MM.1S (cell line): ENCODE results near the gene DEPP1.
A peak's percentile ranks its signal among the peaks of the same experiment; 100 is the strongest.
"Not testable (repeated sequence)": the region's sequence is repeated elsewhere in the genome, so short reads cannot be mapped to it uniquely, and the experiment has no call there.

Source experiments
- DNase-seq: peaks from one replicate; pipeline ENCODE4 v3.0.0-alpha.2; 2015
- H2AFZ ChIP-seq: fragments of 300-600 bp; sonication (generic); 2 replicates; pipeline ENCODE4 v1.6.0; 2016; ENCODE audit warnings: antibody characterized with exemption, low read length
- H3F3A ChIP-seq: fragments of 300-600 bp; sonication (generic); 2 replicates; pipeline ENCODE4 v1.6.1; 2016; ENCODE audit warnings: mild to moderate bottlenecking, antibody characterized with exemption, low read length, moderate library complexity, mixed read lengths; ENCODE audit not compliant: insufficient read depth
- H3K27ac ChIP-seq: fragments of 300-600 bp; sonication (generic); 2 replicates; pipeline ENCODE4 v1.5.1; 2016; ENCODE audit warnings: mild to moderate bottlenecking, low read length
- H3K27me3 ChIP-seq: fragments of 300-600 bp; sonication (generic); replicated peaks from 2 replicates; pipeline ENCODE4 v1.6.0; 2016; ENCODE audit warnings: low read length; ENCODE audit not compliant: insufficient read depth
- H3K36me3 ChIP-seq: fragments of 300-600 bp; sonication (generic); replicated peaks from 2 replicates; pipeline ENCODE4 v1.6.1; 2016; ENCODE audit warnings: mild to moderate bottlenecking, low read length, mixed read lengths; ENCODE audit not compliant: insufficient read depth
- H3K4me1 ChIP-seq: fragments of 300-600 bp; sonication (generic); 2 replicates; pipeline ENCODE4 v1.6.1; 2016; ENCODE audit warnings: low read length, mixed read lengths
- H3K4me2 ChIP-seq: fragments of 300-600 bp; sonication (generic); 2 replicates; pipeline ENCODE4 v1.6.0; 2016; ENCODE audit warnings: low read depth, low read length
- H3K4me3 ChIP-seq: fragments of 300-600 bp; sonication (generic); 2 replicates; pipeline ENCODE4 v1.5.1; 2016; ENCODE audit warnings: low read length, mixed read lengths
- H3K79me2 ChIP-seq: fragments of 300-600 bp; sonication (generic); 2 replicates; pipeline ENCODE4 v1.6.1; 2016; ENCODE audit warnings: mixed run types, low read length, mixed read lengths
- H3K9ac ChIP-seq: fragments of 300-600 bp; sonication (generic); 2 replicates; pipeline ENCODE4 v1.6.1; 2016; ENCODE audit warnings: low read length, mixed read lengths
- H3K9me2 ChIP-seq: fragments of 300-600 bp; sonication (generic); replicated peaks from 2 replicates; pipeline ENCODE4 v1.6.1; 2016; ENCODE audit warnings: mild to moderate bottlenecking, low read length, mixed read lengths; ENCODE audit not compliant: insufficient read depth
- H3K9me3 ChIP-seq: fragments of 300-600 bp; sonication (generic); replicated peaks from 2 replicates; pipeline ENCODE4 v1.6.1; 2016; ENCODE audit warnings: mild to moderate bottlenecking, low read length, mixed read lengths; ENCODE audit not compliant: insufficient read depth
- H4K20me1 ChIP-seq: fragments of 300-600 bp; sonication (generic); 2 replicates; pipeline ENCODE4 v1.6.1; 2016; ENCODE audit warnings: mild to moderate bottlenecking, low read length, moderate library complexity, mixed read lengths; ENCODE audit not compliant: insufficient read depth
- CTCF ChIP-seq: fragments of 300-600 bp; sonication (generic); IDR thresholded peaks from 2 replicates; pipeline ENCODE4 v1.5.1; 2016; ENCODE audit warnings: antibody characterized with exemption, low read length, mixed read lengths
- EZH2 ChIP-seq: fragments of 300-600 bp; sonication (generic); optimal IDR thresholded peaks from 2 replicates; pipeline ENCODE3; 2017; ENCODE audit warnings: low read depth, mild to moderate bottlenecking, antibody characterized with exemption, low read length, mixed read lengths
- EZH2phosphoT487 ChIP-seq: fragments of 300-600 bp; sonication (generic); IDR thresholded peaks from 2 replicates; pipeline ENCODE4 v1.6.1; 2018; ENCODE audit warnings: antibody characterized with exemption, low read length

The DEPP1 gene

GRCh38 chr10:44978570-44979280, at the start of gene DEPP1:
Gene DEPP1 (minus strand): TSS chr10:44978809. CDS start chr10:44978030, 779 bp downstream.
- TF ChIP-seq EZH2 (no peak), CTCF (no peak), EZH2phosphoT487 (no peak)
- no peaks in the 10 kb centered on the region for H3K27me3 ChIP-seq
- H3K4me2 ChIP-seq: peak within 1 kb of the TSS; percentile 79
- H3K9me2 ChIP-seq: no peaks in the 10 kb centered on the region
- H3K36me3 ChIP-seq: 0 out of 2 replicates have a peak, but pooled peaks cover 4% of the 10 kb centered on the region
- H3K4me1 ChIP-seq: peaks cover 51% of the 10 kb centered on the region
- peak within 1 kb of the TSS; percentile 55; the same call in 1 of the 2 replicates for H3K27ac ChIP-seq
- H4K20me1 ChIP-seq: no peaks in the 10 kb centered on the region
- peak within 1 kb of the TSS; percentile 59 for H3K4me3 ChIP-seq
- H2AFZ ChIP-seq: no peak within 1 kb of the TSS
- peak; percentile 87 for DNase-seq
- H3K79me2 ChIP-seq: peaks cover 64% of the 10 kb centered on the region
- H3K9ac ChIP-seq: peak within 1 kb of the TSS; percentile 56
- peaks cover 14% of the 10 kb centered on the region for H3F3A ChIP-seq
- H3K9me3 ChIP-seq: no peaks in the 10 kb centered on the region

- H3K27me3 ChIP-seq: no peaks in the 10 kb centered on the region
- no peak overlapping the region for H2AFZ ChIP-seq
- no peak overlapping the region for H3K4me3 ChIP-seq
- TF ChIP-seq EZH2phosphoT487: no peak
- H3K9me2 ChIP-seq: no peaks in the 10 kb centered on the region
- H3K9me3 ChIP-seq: no peaks in the 10 kb centered on the region
- no peaks in the 10 kb centered on the region for H4K20me1 ChIP-seq
- DNase-seq: no peak
- H3K9ac ChIP-seq: no peak overlapping the region
- no peak overlapping the region for H3K4me2 ChIP-seq
- no peaks in the 10 kb centered on the region for H3K36me3 ChIP-seq
- no peaks in the 10 kb centered on the region for H3K4me1 ChIP-seq
- no peaks in the 10 kb centered on the region for H3K79me2 ChIP-seq
- no peaks in the 10 kb centered on the region; the same call in 1 of the 2 replicates for H3F3A ChIP-seq
- no peak overlapping the region for H3K27ac ChIP-seq
Observed at GRCh38 chr10:45023426-45023825, 44.8 kb upstream of the DEPP1 start.

GRCh38 chr10:45015590-45015989, 37.0 kb upstream of the DEPP1 start:
- Histone ChIP-seq H3K79me2 (no peaks in the 10 kb centered on the region), H3K9ac (no peak overlapping the region), H3K36me3 (no peaks in the 10 kb centered on the region), H4K20me1 (no peaks in the 10 kb centered on the region), H3K4me2 (no peak overlapping the region), H3K9me2 (no peaks in the 10 kb centered on the region), H3K27ac (no peak overlapping the region), H3K9me3 (no peaks in the 10 kb centered on the region), H3K4me1 (no peaks in the 10 kb centered on the region), H3K4me3 (no peak overlapping the region), H3F3A (no peaks in the 10 kb centered on the region), H3K27me3 (no peaks in the 10 kb centered on the region), H2AFZ (no peak overlapping the region)
- DNase-seq: no peak
- TF ChIP-seq CTCF: no peak
- no peak for TF ChIP-seq EZH2
- no peak for TF ChIP-seq EZH2phosphoT487

- not testable (repeated sequence) for H2AFZ ChIP-seq, H4K20me1 ChIP-seq, H3K36me3 ChIP-seq, H3K9me2 ChIP-seq, H3F3A ChIP-seq, H3K4me3 ChIP-seq, DNase-seq, H3K9ac ChIP-seq, H3K4me2 ChIP-seq, H3K9me3 ChIP-seq, H3K27me3 ChIP-seq, H3K4me1 ChIP-seq, H3K27ac ChIP-seq, H3K79me2 ChIP-seq
Observed at GRCh38 chr10:45014557-45014956, 35.9 kb upstream of the DEPP1 start.
